Measurements from ENCODE around the gene AOX1. TPM values are rescaled to one million over a fixed set of nuclear protein-coding genes. Genes with fewer than 3 reads are reported as not detected.

The AOX1 gene
- polyA plus RNA-seq, 1 of the 3 experiments (the other 2 are of a cell fraction): 3.3 TPM

GRCh38 chr2:200702044-200702443 lies 116.2 kb downstream of the AOX1 start:
- ChIA-PET CTCF (interaction anchor here (0.8 to 4.4 kb wide), 8 partner anchors 10 to 722 kb away, joined by 3 to 33 read pairs (median 5); partner anchors contain the start of gene AOX1), POLR2A (no interaction called here)
- Histone ChIP-seq H3K4me1 (ENCODE audit: control insufficient read depth in 1 of 2, insufficient read depth in 2 of 2, low read depth in 1 of 2, low read length in 1 of 2) (no peaks in the 10 kb centered on the region; a peak in 2 of 4 replicates), H2AFZ (ENCODE audit: low read depth) (no peak overlapping the region), H3K4me3 (ENCODE audit: low read depth in 2 of 2, low read length in 1 of 2) (no peak overlapping the region), H3K27ac (ENCODE audit: low read depth in 2 of 2, low read length in 1 of 2) (no peak overlapping the region), H3K79me2 (ENCODE audit: insufficient read depth) (no peaks in the 10 kb centered on the region), H3K9ac (no peak overlapping the region), H3K4me2 (no peak overlapping the region), H3F3A (replicated peaks; ENCODE audit: insufficient read depth) (no peaks in the 10 kb centered on the region), H3K36me3 (replicated peaks in 1 of 2; ENCODE audit: control insufficient read depth in 1 of 2, insufficient read depth in 2 of 2, low read length in 1 of 2) (no peaks in the 10 kb centered on the region), H4K20me1 (ENCODE audit: insufficient read depth) (no peaks in the 10 kb centered on the region), H3K9me2 (no peaks in the 10 kb centered on the region), H3K27me3 (ENCODE audit: insufficient read depth) (no peaks in the 10 kb centered on the region), H3K9me3 (no peaks in the 10 kb centered on the region)
- TF ChIP-seq EZH2phosphoT487 (IDR thresholded peaks at IDR 0.05; ENCODE audit: borderline replicate concordance, low read depth) (no peak), NRF1 (IDR thresholded peaks at IDR 0.05; ENCODE audit: low read depth, low read length) (no peak), IRF3 (IDR thresholded peaks at IDR 0.05; ENCODE audit: low read depth, low read length) (no peak), POLR2AphosphoS5 (IDR thresholded peaks at IDR 0.05; ENCODE audit: low read depth, low read length) (no peak), CHD2 (IDR thresholded peaks at IDR 0.05; ENCODE audit: low read length, partially characterized antibody) (no peak), FOSL2 (IDR thresholded peaks at IDR 0.05; ENCODE audit: borderline replicate concordance, low read depth) (no peak), MEF2A (IDR thresholded peaks at IDR 0.05; ENCODE audit: borderline replicate concordance, low read depth) (no peak), GATA2 (CRISPR knock-in tag; IDR thresholded peaks at IDR 0.05) (no peak), PBX3 (IDR thresholded peaks at IDR 0.05) (no peak), USF2 (IDR thresholded peaks at IDR 0.05; ENCODE audit: borderline replicate concordance, low read depth, low read length) (no peak), JUND (IDR thresholded peaks at IDR 0.05) (no peak), SIN3A (IDR thresholded peaks at IDR 0.05; ENCODE audit: borderline replicate concordance, low read depth, low read length) (no peak), RFX5 (IDR thresholded peaks at IDR 0.05; ENCODE audit: low read length) (no peak), SMC3 (IDR thresholded peaks at IDR 0.05; ENCODE audit: low read depth, low read length) (no peak)
- no peak for DNase-seq
- WGBS (ENCODE audit: low lambda C conversion rate): 58% methylated on average over 1 of the region's 1 CpG

GRCh38 chr2:200702646-200703118 lies 116.9 kb downstream of the AOX1 start:
- H3K27me3 ChIP-seq (ENCODE audit: insufficient read depth): no peaks in the 10 kb centered on the region
- no peak for TF ChIP-seq YY1 (IDR thresholded peaks at IDR 0.05; ENCODE audit: low read depth)
- no peak for TF ChIP-seq RXRA (IDR thresholded peaks at IDR 0.05; ENCODE audit: borderline replicate concordance, low read depth)
- no peak for TF ChIP-seq SMC3 (IDR thresholded peaks at IDR 0.05; ENCODE audit: low read depth, low read length)
- TF ChIP-seq CHD2 (IDR thresholded peaks at IDR 0.05; ENCODE audit: low read length, partially characterized antibody): no peak
- TF ChIP-seq TCF12 (IDR thresholded peaks at IDR 0.05): no peak
- TF ChIP-seq FOSL2 (IDR thresholded peaks at IDR 0.05; ENCODE audit: borderline replicate concordance, low read depth): no peak
- TF ChIP-seq ELF1 (IDR thresholded peaks at IDR 0.05): no peak
- no peak for TF ChIP-seq EP300 (IDR thresholded peaks at IDR 0.05; ENCODE audit: borderline replicate concordance in 1 of 2, low read depth in 1 of 2, low read length in 1 of 2)
- TF ChIP-seq FOXM1 (IDR thresholded peaks at IDR 0.05; ENCODE audit: low read depth): no peak
- TF ChIP-seq TAF1 (IDR thresholded peaks at IDR 0.05; ENCODE audit: borderline replicate concordance, low read depth, low read length): no peak
- no peak for TF ChIP-seq MXI1 (IDR thresholded peaks at IDR 0.05; ENCODE audit: low read depth, low read length)
- TF ChIP-seq GABPA (IDR thresholded peaks at IDR 0.05; ENCODE audit: low read depth): no peak
- TF ChIP-seq IRF3 (IDR thresholded peaks at IDR 0.05; ENCODE audit: low read depth, low read length): no peak
- TF ChIP-seq EZH2phosphoT487 (IDR thresholded peaks at IDR 0.05; ENCODE audit: borderline replicate concordance, low read depth): no peak

More at GRCh38 chr2:200702646-200703118, 116.9 kb downstream of the AOX1 start:
- no peaks in the 10 kb centered on the region for H4K20me1 ChIP-seq (ENCODE audit: insufficient read depth)
- H3K9me2 ChIP-seq: no peaks in the 10 kb centered on the region
- H3K36me3 ChIP-seq (replicated peaks in 1 of 2; ENCODE audit: control insufficient read depth in 1 of 2, insufficient read depth in 2 of 2, low read length in 1 of 2): no peaks in the 10 kb centered on the region
- no peak overlapping the region for H3K4me3 ChIP-seq (ENCODE audit: low read depth in 2 of 2, low read length in 1 of 2)
- ChIA-PET POLR2A (no interaction called here), CTCF (interaction anchor here (0.8 to 12.5 kb wide), 22 partner anchors 10 to 737 kb away, joined by 3 to 230 read pairs (median 5); partner anchors contain the start of genes AOX1 and KCTD18)
- H2AFZ ChIP-seq (ENCODE audit: low read depth): no peak overlapping the region
- no peaks in the 10 kb centered on the region for H3K9me3 ChIP-seq
- no peaks in the 10 kb centered on the region; a peak in 2 of 4 replicates for H3K4me1 ChIP-seq (ENCODE audit: control insufficient read depth in 1 of 2, insufficient read depth in 2 of 2, low read depth in 1 of 2, low read length in 1 of 2)
- H3K4me2 ChIP-seq: no peak overlapping the region
- no peaks in the 10 kb centered on the region for H3K79me2 ChIP-seq (ENCODE audit: insufficient read depth)
- WGBS (ENCODE audit: low lambda C conversion rate): 90% methylated on average over 4 of the region's 4 CpGs
- H3K27ac ChIP-seq (ENCODE audit: low read depth in 2 of 2, low read length in 1 of 2): no peak overlapping the region
- no peak overlapping the region for H3K9ac ChIP-seq
- no peak for DNase-seq
- H3F3A ChIP-seq (replicated peaks; ENCODE audit: insufficient read depth): no peaks in the 10 kb centered on the region
